Activated T-helper 17 cell treated with anti-CD3 and anti-CD28 coated beads, Interleukin-2, amount 50 U/mL, for 72 hours (primary cell): ENCODE data around the gene SHISA6. TPM values are rescaled to one million over a fixed set of nuclear protein-coding genes. Genes with fewer than 3 reads are reported as not detected.

Experiments
- ATAC-seq: fragments of 150-1000 bp; cut with Tn5 transposase; replicated peaks from 2 replicates; pipeline ENCODE4 v1.10.0; 2021; ENCODE audit warnings: mild to moderate bottlenecking, moderate library complexity
- H3K27ac Mint-ChIP-seq: one replicate; pipeline ENCODE4 v1.8.0; 2022; ENCODE audit warnings: mixed read lengths
- H3K27me3 Mint-ChIP-seq: one replicate; pipeline ENCODE4 v1.8.0; 2022; ENCODE audit warnings: mixed read lengths
- H3K36me3 Mint-ChIP-seq: one replicate; pipeline ENCODE4 v1.8.0; 2022; ENCODE audit warnings: low read depth, mild to moderate bottlenecking, mixed read lengths
- H3K4me1 Mint-ChIP-seq: one replicate; pipeline ENCODE4 v1.8.0; 2022; ENCODE audit warnings: mixed read lengths
- H3K4me3 Mint-ChIP-seq: one replicate; pipeline ENCODE4 v1.8.0; 2022; ENCODE audit warnings: mild to moderate bottlenecking, mixed read lengths
- H3K9me3 Mint-ChIP-seq: one replicate; pipeline ENCODE4 v1.8.0; 2022; ENCODE audit warnings: mixed read lengths
- total RNA-seq, 2 donors: library from RNA; stranded (reverse); gene quantifications; one replicate each; pipeline ENCODE4 v1.2.3, GENCODE V29; 2022

Gene SHISA6
- total RNA-seq, 2 donors from 2014 or later = not detected

- no peak overlapping the region for H3K4me3 Mint-ChIP-seq
- no peak for ATAC-seq
- no peaks in the 10 kb centered on the region for H3K36me3 Mint-ChIP-seq
- H3K4me1 Mint-ChIP-seq = no peaks in the 10 kb centered on the region
- peaks cover 12% of the 10 kb centered on the region for H3K9me3 Mint-ChIP-seq
- no peaks in the 10 kb centered on the region for H3K27me3 Mint-ChIP-seq
- no peak overlapping the region for H3K27ac Mint-ChIP-seq
Observed at GRCh38 chr17:11583306-11583992, 342.4 kb downstream of the SHISA6 start.

DNA sequence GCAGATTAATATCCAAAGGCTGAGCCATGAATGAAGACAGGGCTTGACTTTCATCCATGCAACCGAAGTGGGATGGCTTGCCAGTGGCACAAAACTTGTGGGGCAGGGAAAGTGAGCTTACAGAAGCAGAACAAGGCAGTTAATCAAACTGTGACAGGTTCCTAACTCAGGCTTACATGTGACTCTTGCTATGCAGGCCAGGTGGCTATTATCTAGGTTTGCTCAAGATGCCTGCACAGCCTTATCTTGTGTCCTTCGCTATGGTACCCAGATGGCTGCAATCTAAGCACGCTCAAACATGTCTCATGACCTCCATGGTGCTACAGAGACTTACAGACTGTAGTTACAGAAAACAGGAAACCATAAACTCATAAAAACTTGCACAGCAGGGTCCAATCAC is 348.7 kb downstream of the SHISA6 start:
- Mint-ChIP-seq H3K4me3 (no peak overlapping the region), H3K4me1 (no peaks in the 10 kb centered on the region), H3K27ac (no peak overlapping the region), H3K27me3 (no peaks in the 10 kb centered on the region), H3K9me3 (peaks cover 8% of the 10 kb centered on the region), H3K36me3 (no peaks in the 10 kb centered on the region)
- no peak for ATAC-seq

DNA sequence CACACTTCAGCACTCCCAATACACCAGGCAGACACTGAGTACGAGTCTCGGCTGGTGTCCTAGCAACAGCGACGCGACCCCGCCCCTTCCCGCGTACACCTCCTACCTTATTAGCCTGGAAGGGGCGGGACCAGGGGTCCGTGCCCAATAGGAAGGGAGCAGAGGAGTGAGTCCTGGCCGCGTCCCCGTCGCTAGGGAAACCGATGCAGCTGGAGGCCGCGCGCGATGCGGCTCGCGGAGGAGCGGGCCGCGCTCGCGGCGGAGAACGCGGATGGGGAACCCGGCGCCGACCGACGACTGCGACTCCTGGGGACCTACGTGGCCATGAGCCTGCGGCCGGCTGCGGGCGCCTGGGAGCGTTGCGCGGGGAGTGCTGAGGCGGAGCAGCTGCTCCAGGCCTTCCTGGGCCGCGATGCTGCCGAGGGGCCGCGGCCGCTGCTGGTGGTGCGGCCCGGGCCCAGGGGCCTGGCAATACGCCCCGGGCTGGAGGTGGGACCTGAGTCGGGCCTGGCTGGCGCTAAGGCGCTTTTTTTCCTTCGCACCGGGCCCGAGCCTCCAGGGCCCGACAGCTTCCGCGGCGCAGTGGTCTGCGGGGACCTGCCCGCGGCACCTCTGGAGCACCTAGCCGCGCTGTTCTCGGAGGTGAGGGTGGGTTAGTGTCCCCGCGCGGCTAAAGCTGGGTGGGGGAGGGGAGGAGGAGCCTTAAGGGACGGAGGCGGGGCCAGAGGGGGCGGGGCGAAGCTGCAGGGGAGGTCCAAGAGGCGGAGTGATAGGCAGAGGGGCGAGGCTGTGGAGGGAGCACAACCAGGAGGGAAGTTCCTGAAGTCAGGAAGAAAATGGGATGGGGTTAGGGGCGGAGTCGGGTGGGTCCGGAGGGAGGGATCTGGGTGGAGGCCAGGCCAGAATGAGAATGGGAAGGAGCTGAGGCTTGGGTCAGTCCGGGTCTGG is 357.5 kb downstream of the SHISA6 start, which contains the start of gene DNAH9:
TSS of gene DNAH9 (plus strand) at position 197 of the 948 bp plus-strand sequence. CDS start at position 226, 29 bp downstream.
- ATAC-seq = no peak
- Mint-ChIP-seq H3K27me3 (peaks cover 15% of the 10 kb centered on the region), H3K27ac (no peak within 1 kb of the TSS), H3K4me1 (no peaks in the 10 kb centered on the region), H3K4me3 (peak within 1 kb of the TSS; percentile 15), H3K9me3 (no peaks in the 10 kb centered on the region), H3K36me3 (no peaks in the 10 kb centered on the region)

DNA sequence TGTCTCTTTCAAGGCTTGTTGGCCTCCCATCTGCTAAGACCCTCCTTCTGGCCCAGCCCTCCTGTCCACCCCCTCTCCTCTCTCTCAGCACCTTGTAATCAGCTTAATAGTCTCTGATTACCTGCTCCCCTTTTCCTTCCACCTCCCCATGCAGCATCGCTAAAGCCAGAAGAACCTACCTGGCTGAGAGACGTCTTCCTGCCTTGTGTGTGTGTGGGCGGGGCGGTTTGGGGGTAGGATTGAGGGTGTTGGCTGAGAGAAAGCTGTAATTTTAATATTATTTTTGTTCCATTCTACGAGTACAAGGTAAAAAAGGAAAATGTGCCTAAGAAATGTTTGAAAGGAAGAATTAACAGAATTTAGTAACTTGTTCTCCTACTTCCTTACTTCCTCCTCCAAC is 360.6 kb downstream of the SHISA6 start:
- Mint-ChIP-seq H3K36me3 (no peaks in the 10 kb centered on the region), H3K4me1 (no peaks in the 10 kb centered on the region), H3K4me3 (no peak overlapping the region), H3K9me3 (peaks cover 4% of the 10 kb centered on the region), H3K27ac (no peak overlapping the region), H3K27me3 (peaks cover 12% of the 10 kb centered on the region)
- ATAC-seq = no peak

GRCh38 chr17:11608396-11608795 is 367.4 kb downstream of the SHISA6 start:
- Mint-ChIP-seq H3K27ac (no peak overlapping the region), H3K9me3 (peaks cover 4% of the 10 kb centered on the region), H3K4me1 (no peaks in the 10 kb centered on the region), H3K4me3 (no peak overlapping the region), H3K36me3 (no peaks in the 10 kb centered on the region), H3K27me3 (peaks cover 4% of the 10 kb centered on the region)
- ATAC-seq = no peak

DNA sequence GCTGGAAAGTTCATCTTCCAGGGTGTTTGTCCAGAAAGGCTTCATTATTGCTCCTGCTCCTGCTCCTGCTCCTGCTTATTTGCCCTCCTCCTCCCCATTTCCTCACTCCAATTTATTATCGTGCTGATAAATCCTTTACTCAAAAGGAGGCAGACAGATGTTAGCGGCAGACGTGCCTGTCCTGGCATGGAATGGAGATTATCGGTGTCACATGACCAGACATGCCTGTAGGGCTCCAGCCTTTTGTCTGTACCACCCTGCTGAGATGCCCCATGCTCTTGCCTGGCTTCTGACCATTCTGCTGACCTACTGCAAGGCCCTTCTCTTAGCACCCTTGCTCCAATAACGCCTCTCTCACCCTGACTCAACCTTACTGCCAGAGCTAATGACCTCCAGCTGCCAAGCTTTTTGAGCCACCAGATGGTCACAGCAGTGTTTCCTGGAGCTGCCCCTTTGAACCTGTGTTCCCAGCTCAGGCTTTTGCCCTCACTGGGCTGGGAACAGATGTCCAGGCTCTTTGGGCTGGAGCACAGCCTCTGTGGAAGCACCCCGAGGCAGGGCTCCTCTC is 370.1 kb downstream of the SHISA6 start:
- ATAC-seq = no peak
- Mint-ChIP-seq H3K4me3 (no peak overlapping the region), H3K4me1 (no peaks in the 10 kb centered on the region), H3K27ac (no peak overlapping the region), H3K36me3 (no peaks in the 10 kb centered on the region), H3K27me3 (peaks cover 4% of the 10 kb centered on the region), H3K9me3 (peaks cover under 1% of the 10 kb centered on the region)

DNA sequence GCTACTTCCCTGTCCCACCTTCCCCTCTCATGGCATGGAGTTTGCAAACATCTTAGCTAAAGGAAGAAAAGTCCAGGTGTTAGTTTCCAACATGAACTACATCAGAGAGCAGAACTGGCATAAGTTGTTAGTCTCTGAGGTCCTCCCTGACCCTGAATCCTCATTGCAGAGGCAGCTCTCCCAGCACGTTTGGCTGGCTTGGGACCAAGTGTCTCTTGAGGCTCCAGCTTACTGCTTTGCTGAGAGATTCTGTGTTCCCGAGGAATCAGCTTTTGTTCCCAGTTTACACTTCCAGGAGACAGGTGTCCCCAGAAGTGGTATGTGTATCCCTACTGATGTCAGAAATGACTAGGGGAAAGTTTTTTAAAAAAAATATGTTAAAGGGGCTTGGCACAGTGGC is 371.9 kb downstream of the SHISA6 start:
- ATAC-seq = no peak

More for the DNA sequence above, 371.9 kb downstream of the SHISA6 start:
- Mint-ChIP-seq H3K27me3 (peaks cover 4% of the 10 kb centered on the region), H3K9me3 (no peaks in the 10 kb centered on the region), H3K4me3 (no peak overlapping the region), H3K27ac (no peak overlapping the region), H3K4me1 (no peaks in the 10 kb centered on the region), H3K36me3 (no peaks in the 10 kb centered on the region)
